GM18867 (cell line): ENCODE results near the gene ZNF665.
"Not testable (repeated sequence)": the region's sequence is repeated elsewhere in the genome, so short reads cannot be mapped to it uniquely, and the experiment has no call there.

ENCODE experiments used
- ATAC-seq: cut with Tn5 transposase; IDR thresholded peaks from one replicate; pipeline ENCODE4 v1.9.1; 2021; ENCODE audit warnings: mild to moderate bottlenecking, moderate library complexity; ENCODE audit not compliant: unreplicated experiment

Gene ZNF665

DNA sequence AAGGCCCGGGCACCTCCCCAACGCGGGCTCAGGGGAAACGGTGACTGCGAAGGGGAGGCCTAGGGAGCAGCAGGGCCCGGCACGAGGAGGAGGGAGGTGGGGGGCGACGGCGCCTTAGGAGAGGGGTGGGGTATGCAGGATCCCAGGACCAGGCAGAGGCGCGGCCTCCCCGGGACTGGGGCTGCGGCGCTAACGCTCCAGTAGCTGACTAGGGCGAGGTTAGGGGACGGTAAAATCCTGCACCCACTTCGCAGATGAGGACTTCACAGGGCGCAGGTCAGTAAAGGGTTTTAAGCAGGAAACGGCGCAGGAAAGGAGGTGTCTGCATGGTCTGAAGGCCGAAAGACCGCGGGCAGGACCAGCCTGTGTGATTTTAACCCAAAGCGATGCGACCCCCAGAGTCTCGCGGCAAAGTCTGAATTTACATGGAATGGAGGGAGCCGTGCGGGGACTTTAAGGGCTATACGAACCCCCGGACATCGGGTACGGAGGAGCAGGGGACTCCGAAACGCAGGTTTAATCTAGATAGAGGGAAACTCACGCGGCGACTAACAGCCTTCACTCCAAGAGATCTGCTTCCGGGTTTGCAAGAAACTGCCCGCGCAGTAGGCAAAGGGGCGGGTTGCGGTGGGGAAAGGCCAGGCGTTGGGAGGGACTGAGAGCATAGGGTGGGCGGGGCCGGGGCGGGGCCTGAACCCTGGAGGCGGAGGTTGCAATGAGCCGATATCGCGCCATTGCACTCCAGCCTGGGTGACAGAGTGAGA lies at the start of gene ZNF665:
Gene ZNF665 (minus strand): TSS at position 588 of the 764 bp plus-strand sequence. CDS start 10,460 bp downstream, outside the sequence.
- no peak for ATAC-seq

GRCh38 chr19:53237114-53237777 lies 44.1 kb upstream of the ZNF665 start:
- ATAC-seq = no peak

DNA sequence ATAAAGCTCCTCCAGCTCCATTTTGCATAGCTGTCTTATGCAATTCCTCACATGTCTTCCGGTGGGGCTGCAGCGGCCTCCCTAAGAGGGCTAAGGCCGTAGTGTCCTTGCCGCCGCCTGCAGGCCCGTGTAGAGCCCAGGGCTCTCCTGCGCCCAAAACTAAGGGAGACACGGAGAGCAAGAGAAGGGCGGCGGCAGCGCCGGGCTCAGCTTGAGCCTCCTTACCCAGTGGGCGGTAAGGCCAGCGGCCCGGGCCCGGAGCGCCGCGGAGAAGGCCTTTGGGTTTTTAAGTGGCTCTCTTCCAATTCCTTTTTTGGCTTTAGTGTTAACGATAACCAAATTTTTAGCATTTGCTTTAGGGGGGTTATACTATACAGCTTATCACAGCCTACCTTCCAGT lies 31.4 kb upstream of the ZNF665 start:
- ATAC-seq = no peak

DNA sequence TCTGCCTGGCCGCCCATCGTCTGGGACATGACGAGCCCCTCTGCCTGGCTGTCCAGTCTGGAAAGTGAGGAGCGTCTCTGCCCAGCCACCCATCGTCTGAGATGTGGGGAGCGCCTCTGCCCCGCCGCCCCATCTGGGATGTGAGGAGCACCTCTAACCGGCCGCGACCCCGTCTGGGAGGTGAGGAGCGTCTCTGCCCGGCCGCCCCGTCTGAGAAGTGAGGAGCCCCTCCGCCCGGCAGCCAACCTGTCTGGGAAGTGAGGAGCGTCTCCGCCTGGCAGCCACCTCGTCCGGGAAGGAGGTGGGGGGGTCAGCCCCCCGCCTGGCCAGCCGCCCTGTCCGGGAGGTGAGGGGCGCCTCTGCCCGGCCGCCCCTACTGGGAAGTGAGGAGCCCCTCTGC lies 29.6 kb upstream of the ZNF665 start:
- ATAC-seq = not testable (repeated sequence)

- ATAC-seq = no peak
Observed at GRCh38 chr19:53212703-53213320, 19.7 kb upstream of the ZNF665 start.

DNA sequence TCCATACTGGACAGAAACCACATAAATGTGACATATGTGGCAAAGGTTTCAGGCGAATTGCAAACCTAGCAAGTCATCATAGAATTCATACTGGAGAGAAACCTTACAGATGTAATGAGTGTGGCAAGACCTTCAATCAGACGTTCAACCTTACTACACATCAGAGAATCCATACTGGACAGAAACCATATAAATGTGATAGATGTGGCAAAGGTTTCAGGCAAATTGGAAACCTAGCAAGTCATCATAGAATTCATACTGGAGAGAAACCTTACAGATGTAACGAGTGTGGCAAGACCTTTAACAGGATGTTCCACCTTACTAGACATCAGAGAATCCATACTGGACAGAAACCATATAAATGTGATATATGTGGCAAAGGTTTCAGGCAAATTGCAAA lies 18.4 kb upstream of the ZNF665 start:
- ATAC-seq = not testable (repeated sequence)

DNA sequence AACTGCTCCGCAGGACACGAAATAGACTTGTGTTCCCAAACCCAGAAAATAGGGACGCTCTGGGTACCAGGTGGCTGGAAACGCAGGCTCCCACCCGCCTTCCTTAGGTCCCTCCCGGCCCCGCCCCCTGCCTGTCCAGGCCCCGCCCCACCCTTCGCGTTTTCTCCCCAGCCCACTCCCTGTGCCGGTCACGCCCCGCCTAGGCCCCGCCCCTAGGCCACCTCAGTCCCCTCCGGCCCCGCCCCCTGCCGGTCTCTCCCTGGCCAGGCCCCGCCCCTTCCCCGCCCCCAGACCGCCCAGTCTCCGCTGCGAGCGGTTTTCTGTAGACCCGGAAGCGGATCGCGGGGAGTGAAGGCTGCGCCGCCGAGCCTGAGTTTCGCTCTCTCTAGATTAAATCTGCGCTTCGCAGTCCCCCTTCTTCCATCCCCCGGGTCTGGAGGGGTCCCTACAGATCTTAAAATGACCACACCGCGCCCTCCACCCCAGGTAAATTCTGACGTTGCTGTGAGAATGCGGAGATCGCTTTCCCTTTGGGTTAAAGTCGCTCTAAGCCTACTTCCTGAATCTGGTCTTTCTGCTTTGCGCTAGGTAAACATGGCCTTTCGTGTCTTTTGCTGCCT lies 3.7 kb upstream of the ZNF665 start:
- no peak for ATAC-seq

- ATAC-seq = no peak
Observed at GRCh38 chr19:53195265-53195903, 2.2 kb upstream of the ZNF665 start.

GRCh38 chr19:53193535-53194222 lies 521 bp upstream of the ZNF665 start:
- ATAC-seq = no peak

DNA sequence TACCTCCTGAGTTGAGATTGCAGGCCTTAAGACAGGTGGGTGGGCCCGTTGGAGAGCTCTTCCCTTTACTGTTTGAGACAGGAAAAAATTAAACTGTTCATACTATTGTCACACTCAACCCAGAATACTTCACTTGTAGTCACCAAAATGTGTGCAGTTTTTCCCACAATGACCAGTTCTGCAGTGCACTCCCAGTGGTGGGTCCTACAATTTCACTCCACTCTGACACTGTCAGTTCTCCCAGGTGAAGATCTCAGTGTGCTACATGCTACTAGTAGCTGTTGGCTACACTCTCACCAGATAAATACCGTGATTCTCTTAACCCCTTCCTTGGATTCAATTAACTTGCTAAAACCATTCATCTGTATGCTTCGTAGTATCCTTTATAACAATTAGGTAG lies 2.9 kb downstream of the ZNF665 start:
- ATAC-seq = no peak

GRCh38 chr19:53189691-53190198 lies 3.4 kb downstream of the ZNF665 start:
- ATAC-seq = not testable (repeated sequence)

GRCh38 chr19:53185155-53185882 lies 7.8 kb downstream of the ZNF665 start:
- ATAC-seq = not testable (repeated sequence)

DNA sequence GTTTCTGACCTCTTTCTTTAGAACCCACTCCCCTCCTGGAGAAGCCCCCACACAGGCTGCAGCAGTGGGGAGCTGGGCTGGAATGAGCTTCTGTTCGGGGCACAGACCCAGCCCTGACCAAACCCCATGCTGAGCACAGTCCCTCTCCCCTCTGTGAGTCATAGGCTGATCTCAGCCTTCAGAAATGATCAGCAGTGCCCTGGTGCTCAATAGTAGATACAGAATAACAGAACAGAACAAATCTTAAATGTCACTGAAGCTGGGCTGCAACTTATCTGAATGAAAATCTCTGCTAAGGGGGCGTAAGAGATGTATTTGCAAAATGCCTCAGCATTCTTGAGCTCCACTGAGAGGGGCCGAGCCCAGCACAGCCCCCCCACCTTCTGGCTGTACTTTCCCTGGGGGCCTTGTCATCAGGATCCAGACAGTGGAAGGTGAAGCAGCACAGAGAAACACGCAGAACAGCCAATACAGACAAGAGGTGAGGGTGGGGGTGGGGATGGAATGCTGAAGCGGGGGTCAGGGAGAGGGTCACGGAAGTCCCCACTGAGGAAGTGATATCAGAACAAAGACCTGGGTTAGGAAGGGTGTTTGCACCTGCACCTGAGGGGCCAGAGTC lies 9.9 kb downstream of the ZNF665 start:
- no peak for ATAC-seq

DNA sequence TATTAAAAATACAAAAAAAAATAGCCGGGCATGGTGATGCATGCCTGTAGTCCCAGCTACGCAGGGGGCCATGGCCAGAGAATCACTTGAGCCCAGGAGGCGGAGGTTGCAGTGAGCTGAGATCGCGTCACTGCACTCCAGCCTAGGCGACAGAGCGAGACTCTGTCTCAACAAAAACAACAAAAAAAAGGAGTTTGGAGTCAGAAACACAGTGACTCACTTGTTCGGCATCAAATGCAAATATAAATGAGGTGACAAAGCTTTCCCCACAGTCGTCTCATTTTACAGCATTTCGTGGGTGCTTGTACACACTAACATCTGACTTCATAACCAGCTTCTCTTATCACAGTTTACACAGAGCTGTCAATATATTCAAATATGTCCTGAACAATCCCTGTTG lies 11.0 kb downstream of the ZNF665 start:
- no peak for ATAC-seq

- no peak for ATAC-seq
Observed at GRCh38 chr19:53177986-53178385, 15.2 kb downstream of the ZNF665 start.

DNA sequence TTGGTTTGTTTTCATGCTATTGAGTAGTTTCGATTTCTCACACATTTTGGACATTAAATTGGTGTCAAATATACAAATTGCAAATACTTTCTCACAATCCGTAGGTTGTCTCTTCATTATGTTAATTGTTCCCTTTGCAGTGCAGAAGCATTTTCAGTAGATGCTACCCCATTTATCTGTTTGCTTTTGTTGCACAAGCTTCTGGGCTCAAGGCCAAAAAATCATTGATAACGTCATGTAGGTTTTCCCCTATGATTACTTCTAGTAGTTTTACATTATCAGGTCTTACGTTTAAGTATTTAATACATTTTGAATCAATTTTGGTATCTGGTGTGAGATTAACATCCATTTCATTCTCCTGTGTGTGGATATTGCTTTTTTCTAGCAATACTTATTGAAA lies 20.3 kb downstream of the ZNF665 start:
- ATAC-seq = no peak

DNA sequence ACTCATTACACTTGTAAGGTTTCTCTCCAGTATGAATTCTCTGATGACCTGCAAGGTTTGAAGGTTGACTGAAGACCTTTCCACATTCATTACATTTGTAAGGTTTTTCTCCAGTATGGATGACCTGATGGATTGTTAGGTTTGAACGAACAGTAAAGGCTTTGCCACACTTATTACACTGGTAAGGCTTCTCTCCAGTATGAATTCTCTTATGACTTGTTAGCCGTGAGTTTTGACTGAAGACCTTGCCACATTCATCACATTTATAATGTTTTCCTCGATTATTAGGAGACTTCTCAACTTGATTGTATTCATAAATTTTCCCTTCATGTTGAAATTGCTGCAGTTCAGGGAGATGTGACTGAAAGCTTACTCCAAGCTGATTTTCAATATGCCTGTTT lies 27.5 kb downstream of the ZNF665 start:
- ATAC-seq = no peak

- no peak for ATAC-seq
Observed at GRCh38 chr19:53161123-53161522, 32.0 kb downstream of the ZNF665 start.

DNA sequence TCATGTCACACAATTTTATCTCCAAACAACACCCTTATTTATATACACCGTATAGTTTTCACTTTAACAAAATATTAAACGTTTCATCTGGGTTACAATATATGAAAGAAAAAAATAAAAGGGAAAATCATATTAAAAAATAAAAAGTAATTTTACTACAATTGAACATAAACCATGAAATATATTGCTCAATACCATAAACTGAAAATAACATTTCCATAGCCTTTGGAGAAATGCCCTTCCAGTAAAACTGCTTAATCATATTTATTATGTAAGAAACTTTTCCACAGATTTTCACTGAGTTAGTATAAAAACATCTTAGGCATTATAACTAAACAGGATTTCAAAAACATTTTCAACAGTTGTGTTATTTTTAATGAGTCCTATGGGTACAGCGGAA lies 32.8 kb downstream of the ZNF665 start:
- no peak for ATAC-seq
